Heart left ventricle (tissue), 16 donors: ENCODE results near the gene GPC6. TPM values are rescaled to one million over a fixed set of nuclear protein-coding genes. Genes with fewer than 3 reads are reported as not detected.

Experiments
- ATAC-seq, 4 donors: fragments of 200-7000 bp; cut with Tn5 transposase; one replicate each; pipeline ENCODE4 v1.9.1; 2020 to 2022; ENCODE audit warnings: moderate library complexity in 4 of 4, mild to moderate bottlenecking in 3 of 4, moderate number of reproducible peaks in 1 of 4
- DNase-seq, 5 donors: peaks; one replicate each; pipeline ENCODE4 v3.0.0-alpha.2; 2020
- H3K27ac ChIP-seq, 12 donors: fragments of 200-600 bp; sonication (generic) in 4 of 12; one replicate each; pipeline versions ENCODE4 v1.5.0 to v1.8.0; 2016 to 2022; ENCODE audit warnings: mild to moderate bottlenecking in 2 of 12
- H3K27me3 ChIP-seq, 9 donors: fragments of 200-600 bp; sonication (generic) in 2 of 9; one replicate each; pipeline versions ENCODE4 v1.5.1 to v1.8.0; 2016 to 2022; ENCODE audit warnings: mild to moderate bottlenecking in 3 of 9
- H3K36me3 ChIP-seq, 9 donors: fragments of 200-600 bp; sonication (generic) in 2 of 9; one replicate each; pipeline versions ENCODE4 v1.5.0 to v1.8.0; 2018 to 2022; ENCODE audit warnings: mild to moderate bottlenecking in 2 of 9
- H3K4me1 ChIP-seq, 12 donors: fragments of 200-600 bp; sonication (generic) in 4 of 12; one replicate each; pipeline versions ENCODE4 v1.5.0 to v1.8.0; 2016 to 2022; ENCODE audit warnings: mild to moderate bottlenecking in 3 of 12
- H3K4me3 ChIP-seq, 12 donors: fragments of 200-600 bp; sonication (generic) in 4 of 12; one replicate each; pipeline versions ENCODE4 v1.5.0 to v1.8.0; 2017 to 2022; ENCODE audit warnings: mild to moderate bottlenecking in 9 of 12, moderate library complexity in 4 of 12
- H3K9me3 ChIP-seq, 12 donors: fragments of 200-600 bp; sonication (generic) in 4 of 12; one replicate each; pipeline versions ENCODE4 v1.5.0 to v1.8.0; 2016 to 2022; ENCODE audit warnings: mild to moderate bottlenecking in 1 of 12
- CTCF ChIP-seq, 12 donors: fragments of 200-600 bp; sonication (generic) in 4 of 12; IDR thresholded peaks; one replicate each; pipeline versions ENCODE4 v1.5.0 to v1.8.0; 2018 to 2022; ENCODE audit warnings: antibody characterized with exemption in 12 of 12, mild to moderate bottlenecking in 5 of 12
- POLR2A ChIP-seq, 2 donors: fragments of 450-650 bp; IDR thresholded peaks; one replicate each; pipeline ENCODE4 v1.6.1; 2017; ENCODE audit warnings: antibody characterized with exemption in 2 of 2, mild to moderate bottlenecking in 2 of 2, moderate library complexity in 2 of 2
- WGBS, 4 donors: extraction: QIAGEN DNeasy Blood & Tissue Kit in 2 of 4; methylation state at CpG; one replicate each; pipeline versions ENCODE4 v1.1.5 to v1.1.7; 2013 to 2018; 5-methylcytosine and 5-hydroxymethylcytosine counted together
- intact Hi-C, 10 donors: fragments of 100-400 bp; cut with DNase I; formaldehyde crosslinking; loops; one replicate each; pipeline versions ENCODE4 v1.11.1 to v1.14.2; 2022
- polyA plus RNA-seq, 2 donors: library from polyadenylated mRNA; stranded (reverse); fragments of 200-250 nt; gene quantifications; one replicate each; pipeline ENCODE4 v1.2.3, GENCODE V29; 2013
- total RNA-seq, 9 donors: library from RNA; depleted of rRNA in 2 of 9; stranded (reverse); fragments of >200 nt in 2 of 9; fragmentation: NEBNext Ultra II Directional in 3 of 9; extraction: Animal tissue kit (Norgen Biotek cat#: 25700) in 3 of 9; gene quantifications; one replicate each; pipeline versions ENCODE4 v1.1.0 to v1.2.4, GENCODE V29; 2016 to 2023
- donor health status: ischemic (EF 13 %, LVEDD 7.1; RV severe dilation, severe dysfunction).
- donor health status: healthy with polysubstance abuse.
- donor health status: DM: no; HTN: yes; CAD: no.
- donor health status: DM: no; HTN: no; CAD: no.
- donor health status: ischemic (EF 25% LVEDD 6.9; RV normal size, moderate dysfunction).
- donor health status: ischemic (EF 25% LVEDD 5.7; RV mildly dilated, moderate dysfunction).
- donor health status: healthy.
- donor health status: DM: yes; HTN: yes; CAD: no.
- donor health status: ischemic (EF 35%, LVEDD 5.7; RV mildly dilated, moderate dysfunction).
- donor health status: nonischemic (EF 11% LVEDD 7.7; RV severe dilation, severe dysfunction).
- donor health status: DM: yes; HTN: yes; CAD: no.
- donor health status: PGD.
- donor health status: ischemic (EF 29% LVEDD 5.4; RV normal size, mild dysfunction).
- donor health status: nonischemic (EF 23%, LVEDD 6.1; RV moderate dilation, normal function).

Gene GPC6
- total and polyA plus RNA-seq, 11 donors = 0.08 to 6.2 (median 2.0) TPM

- Histone ChIP-seq H3K36me3 (no peaks in the 10 kb centered on the region), H3K9me3 (peaks cover 0 to 17% (median 3%) of the 10 kb centered on the region in 12 donors), H3K4me3 (no peak overlapping the region), H3K27me3 (no peaks in the 10 kb centered on the region), H3K4me1 (no peaks in the 10 kb centered on the region), H3K27ac (no peak overlapping the region)
- intact Hi-C loops = no loop called here
- ATAC-seq (no peak), DNase-seq (no peak)
- TF ChIP-seq POLR2A (IDR thresholded peaks at IDR 0.05) = no peak
- TF ChIP-seq CTCF (IDR thresholded peaks at IDR 0.05) = no peak
- WGBS, 4 donors = 44 to 70% (median 47%) methylated on average over 4 of the region's 4 CpGs
These were observed 862.1 kb downstream of the GPC6 start for GRCh38 chr13:94088742-94089141.

- Histone ChIP-seq H3K36me3 (no peaks in the 10 kb centered on the region), H3K27me3 (no peaks in the 10 kb centered on the region), H3K9me3 (peaks cover 0 to 20% (median 3%) of the 10 kb centered on the region in 12 donors), H3K4me3 (peak overlapping the region in 2 of 12 donors; percentile 8 to 10), H3K27ac (no peak overlapping the region), H3K4me1 (no peaks in the 10 kb centered on the region)
- WGBS, 4 donors = 44 to 66% (median 47%) methylated on average over 3 of the region's 3 CpGs
- DNase-seq (no peak), ATAC-seq (no peak)
- intact Hi-C loops = no loop called here
- TF ChIP-seq POLR2A (IDR thresholded peaks at IDR 0.05) = no peak
- no peak for TF ChIP-seq CTCF (IDR thresholded peaks at IDR 0.05)
These were observed 864.3 kb downstream of the GPC6 start for GRCh38 chr13:94090773-94091480.

GRCh38 chr13:94093652-94094315 is 867.2 kb downstream of the GPC6 start:
- ATAC-seq = no peak
- TF ChIP-seq POLR2A (IDR thresholded peaks at IDR 0.05) (no peak), CTCF (IDR thresholded peaks at IDR 0.05) (no peak)
- Histone ChIP-seq H3K27me3 (no peaks in the 10 kb centered on the region), H3K4me1 (no peaks in the 10 kb centered on the region), H3K27ac (no peak overlapping the region), H3K4me3 (no peak overlapping the region), H3K9me3 (peaks cover 0 to 20% (median 3%) of the 10 kb centered on the region in 12 donors), H3K36me3 (no peaks in the 10 kb centered on the region)
- DNase-seq = no peak
- intact Hi-C loops = no loop called here
- WGBS, 4 donors = 76 to 78% (median 77%) methylated on average over 2 of the region's 2 CpGs

GRCh38 chr13:94109715-94110374 is 883.2 kb downstream of the GPC6 start:
- 92 to 97% (median 92%) methylated on average over 2 of the region's 2 CpGs for WGBS, 4 donors
- no peaks in the 10 kb centered on the region for H3K4me1 ChIP-seq
- DNase-seq = no peak
- no peaks in the 10 kb centered on the region for H3K27me3 ChIP-seq
- intact Hi-C loops = no loop called here
- H3K27ac ChIP-seq = no peak overlapping the region
- TF ChIP-seq POLR2A (IDR thresholded peaks at IDR 0.05) = no peak
- TF ChIP-seq CTCF (IDR thresholded peaks at IDR 0.05) = no peak
- ATAC-seq = no peak
- H3K4me3 ChIP-seq = no peak overlapping the region
- H3K9me3 ChIP-seq = peaks cover 0 to 3% (median 0%) of the 10 kb centered on the region in 12 donors
- no peaks in the 10 kb centered on the region for H3K36me3 ChIP-seq
